Esophagus mucosa (tissue), 1 donor: ENCODE results near the gene PTS. TPM values are rescaled to one million over a fixed set of nuclear protein-coding genes. Genes with fewer than 3 reads are reported as not detected.
"Not testable (repeated sequence)": the region's sequence is repeated elsewhere in the genome, so short reads cannot be mapped to it uniquely, and the experiment has no call there.

Experiments
- ATAC-seq: fragments of 200-7000 bp; cut with Tn5 transposase; one replicate; pipeline ENCODE4 v1.9.1; 2020
- total RNA-seq: library from RNA; stranded (reverse); gene quantifications from one replicate; pipeline ENCODE4 v1.2.4, GENCODE V29; 2023
- donor health status: DM: yes; HTN: yes; CAD: no.

PTS gene
- total RNA-seq = 32.5 TPM

DNA sequence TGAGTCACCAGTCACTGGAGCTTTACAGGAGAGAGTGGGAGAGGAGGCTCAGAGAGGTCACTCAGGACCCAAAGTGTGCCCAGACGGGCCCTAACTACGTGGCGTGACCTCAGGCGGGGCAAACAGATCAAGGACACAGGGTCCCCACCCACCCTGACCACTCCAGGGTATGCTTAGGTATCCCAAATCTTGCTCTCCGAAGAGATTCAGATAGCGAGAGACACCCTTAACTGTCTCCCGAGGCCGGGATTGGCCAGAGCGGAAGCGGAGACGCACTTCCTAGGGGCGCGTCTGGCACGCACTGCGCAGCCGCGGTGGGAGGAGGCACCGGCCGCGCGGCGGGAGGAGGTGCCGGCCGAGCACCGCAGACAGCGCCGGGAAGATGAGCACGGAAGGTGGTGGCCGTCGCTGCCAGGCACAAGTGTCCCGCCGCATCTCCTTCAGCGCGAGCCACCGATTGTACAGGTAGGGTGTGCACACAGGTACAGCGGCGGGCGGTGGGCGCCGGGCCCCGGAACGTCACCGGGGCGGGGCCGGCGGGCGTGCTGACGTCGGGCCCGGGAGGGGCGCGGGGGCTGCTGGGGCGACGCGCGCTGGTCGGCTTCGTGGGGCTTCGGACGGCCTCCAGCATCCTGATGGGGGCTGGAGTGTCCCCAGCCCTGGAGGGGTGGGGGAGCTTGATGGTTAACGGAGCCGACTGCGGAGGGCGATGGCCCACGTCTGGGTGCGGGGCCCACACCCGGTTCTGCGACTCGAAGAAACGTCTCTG lies at the start of gene PTS:
TSS of gene PTS (plus strand) at position 367 of the 769 bp plus-strand sequence. CDS start at position 383, 16 bp downstream.
- ATAC-seq = peak; percentile 96

DNA sequence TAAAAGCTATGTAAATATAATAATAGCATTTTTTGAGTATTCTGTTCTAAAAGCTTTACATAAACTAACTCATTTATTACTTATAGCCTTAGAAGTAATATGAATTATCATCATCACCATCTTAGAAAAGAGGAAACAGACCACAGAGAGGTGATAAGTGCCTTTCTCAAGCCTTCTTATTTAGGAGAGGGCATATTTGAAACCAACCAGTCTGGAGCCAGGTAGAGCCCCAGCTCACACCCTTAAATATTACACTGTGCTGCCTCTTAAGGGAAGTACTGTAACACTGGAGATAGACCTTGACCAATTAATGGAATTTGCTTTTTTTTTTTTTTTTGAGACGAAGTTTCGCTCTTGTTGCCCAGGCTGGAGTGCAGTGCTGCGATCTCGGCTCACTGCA lies 48.6 kb upstream of the PTS start:
- ATAC-seq = no peak

DNA sequence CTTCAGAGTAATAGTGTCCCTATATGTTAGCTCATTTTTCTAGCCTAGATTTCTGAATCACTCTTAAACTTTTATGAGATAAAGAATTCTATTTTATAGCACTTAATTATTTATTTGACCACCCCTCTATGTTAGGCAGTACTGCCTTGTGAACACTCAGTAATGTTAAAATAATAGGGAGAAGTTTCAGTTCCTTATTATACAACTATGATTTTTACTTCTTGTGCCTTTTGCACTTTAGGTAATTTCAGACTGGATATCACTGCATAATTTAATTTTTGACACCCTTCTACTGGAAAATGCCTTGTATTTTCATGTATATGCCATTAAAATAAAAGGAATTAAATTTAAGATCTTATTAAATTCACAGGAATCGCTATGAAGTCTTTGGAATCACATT lies 47.8 kb upstream of the PTS start:
- no peak for ATAC-seq

DNA sequence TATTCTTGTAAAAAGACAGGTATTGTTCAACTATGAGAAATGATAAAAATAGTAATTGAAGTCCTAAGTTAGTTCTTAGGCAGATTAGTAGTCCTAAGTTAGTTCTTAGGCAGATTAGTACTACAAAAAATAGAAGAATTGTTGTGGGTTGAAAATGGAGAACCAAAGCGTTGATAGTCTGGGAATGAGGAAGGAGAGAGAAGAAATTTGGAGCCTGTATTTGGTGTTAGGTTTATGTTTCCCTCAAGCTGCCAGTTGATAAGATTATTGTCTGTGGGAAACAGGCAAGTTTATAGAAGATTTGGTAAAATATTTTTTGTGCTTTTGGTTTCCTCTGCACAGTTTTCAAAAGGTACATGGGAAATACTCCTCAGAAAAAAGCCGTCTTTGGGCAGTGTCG lies 47.3 kb upstream of the PTS start:
- no peak for ATAC-seq

DNA sequence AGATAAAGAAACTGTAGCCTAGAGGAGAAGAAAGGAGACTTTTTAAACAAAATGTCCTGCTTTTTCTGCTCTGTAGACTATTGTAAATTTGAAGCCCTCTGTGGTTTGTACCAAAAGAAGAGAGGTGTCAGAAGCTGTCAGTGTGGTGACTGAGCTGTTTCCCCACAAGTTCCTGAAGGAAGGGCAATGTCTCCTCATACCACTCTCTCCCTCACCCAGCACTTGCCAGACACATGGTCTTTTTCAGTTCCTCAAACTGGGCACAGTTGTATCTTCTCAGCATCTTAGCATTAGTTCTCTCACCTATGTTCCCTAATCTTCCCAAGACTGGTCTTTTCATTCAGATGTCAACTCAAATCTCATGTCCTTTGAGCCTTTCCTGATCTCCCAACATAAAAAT lies 46.6 kb upstream of the PTS start:
- no peak for ATAC-seq

DNA sequence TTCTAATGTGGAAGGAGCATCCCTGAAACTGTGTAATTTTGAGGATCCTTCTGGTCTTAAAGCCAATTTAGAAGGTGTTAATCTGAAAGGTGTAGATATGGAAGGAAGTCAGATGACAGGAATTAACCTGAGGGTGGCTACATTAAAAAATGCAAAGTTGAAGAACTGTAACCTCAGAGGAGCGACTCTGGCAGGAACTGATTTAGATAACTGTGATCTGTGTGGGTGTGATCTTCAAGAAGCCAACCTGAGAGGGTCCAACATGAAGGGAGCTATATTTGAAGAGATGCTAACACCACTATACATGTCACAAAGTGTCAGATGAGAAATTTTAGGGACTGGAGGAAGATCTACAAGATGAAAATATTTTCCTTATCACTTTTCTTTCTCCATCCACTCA lies 43.4 kb upstream of the PTS start:
- no peak for ATAC-seq

DNA sequence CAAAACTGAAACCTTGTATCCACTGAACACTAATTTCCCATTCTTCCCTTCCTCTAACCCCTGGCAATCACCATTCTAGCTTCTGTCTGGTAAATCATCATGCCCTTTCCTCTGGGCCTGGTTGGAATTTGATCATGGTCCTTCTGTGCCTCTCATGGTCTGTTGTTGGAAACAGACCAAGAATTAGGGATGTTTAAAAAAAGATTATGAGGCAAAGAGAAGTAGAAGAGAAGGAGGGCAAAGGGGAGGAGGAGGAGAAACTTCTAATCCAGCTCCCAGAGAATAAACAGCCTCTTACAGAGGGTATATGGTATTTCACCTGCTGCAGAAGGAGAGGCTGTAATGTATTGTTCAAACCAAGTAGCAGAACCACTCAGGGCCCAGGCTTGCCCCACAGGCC lies 40.3 kb upstream of the PTS start:
- no peak for ATAC-seq

DNA sequence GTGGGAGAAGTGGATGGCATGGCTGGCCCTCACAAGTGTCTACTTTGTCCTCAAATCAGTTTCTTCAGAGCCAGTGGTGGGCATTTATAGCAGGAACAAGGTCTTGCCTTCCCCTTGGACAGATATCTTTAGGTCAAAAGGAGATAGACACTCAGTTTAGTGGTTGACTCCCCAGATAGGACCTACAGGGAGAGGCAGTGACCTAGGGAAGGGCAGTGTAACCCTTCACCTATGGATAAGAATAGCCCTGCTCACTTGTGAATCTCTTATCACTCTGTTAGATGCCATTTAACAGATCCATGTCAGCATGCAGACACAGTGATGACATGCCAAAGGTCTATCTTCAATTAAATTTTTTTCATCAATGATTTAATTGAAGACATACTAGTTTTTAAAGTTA lies 39.9 kb upstream of the PTS start:
- ATAC-seq = no peak

DNA sequence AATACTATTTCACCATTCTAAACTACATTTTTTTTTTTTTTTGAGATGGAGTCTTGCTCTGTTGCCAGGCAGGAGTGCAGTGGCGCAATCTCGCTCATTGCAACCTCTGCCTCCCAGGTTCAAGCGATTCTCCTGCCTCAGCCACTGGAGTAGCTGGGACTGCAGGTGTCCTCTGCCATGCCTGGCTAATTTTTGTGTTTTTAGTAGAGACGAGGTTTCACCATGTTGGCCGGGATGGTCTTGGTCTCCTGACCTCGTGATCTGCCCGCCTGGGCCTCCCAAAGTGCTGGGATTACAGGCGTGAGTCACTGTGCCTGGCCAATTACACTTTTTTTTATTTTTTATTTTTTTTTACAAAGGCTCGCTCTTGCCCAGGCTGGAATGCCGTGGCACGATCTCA lies 31.1 kb upstream of the PTS start:
- peak; percentile 22 for ATAC-seq

DNA sequence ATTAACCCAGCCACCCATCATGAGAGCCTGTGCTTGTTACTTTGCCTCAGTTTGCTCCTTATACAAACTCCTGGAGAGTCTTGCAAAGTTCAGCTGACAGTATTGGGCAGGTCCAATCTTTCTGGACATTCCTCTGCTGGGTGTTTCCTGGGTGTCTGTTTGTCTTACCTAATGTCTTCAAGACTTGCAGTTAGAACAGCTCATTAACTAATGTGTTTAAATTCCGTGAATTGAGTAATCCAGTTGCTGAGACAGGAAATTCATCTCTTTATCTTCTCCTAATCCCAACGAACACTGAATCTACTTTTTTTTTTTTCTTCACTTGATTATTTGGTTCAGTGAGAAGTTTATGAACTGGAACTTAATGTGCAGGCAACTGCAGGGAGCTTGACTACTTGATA lies 30.3 kb upstream of the PTS start:
- ATAC-seq = peak; percentile 97

DNA sequence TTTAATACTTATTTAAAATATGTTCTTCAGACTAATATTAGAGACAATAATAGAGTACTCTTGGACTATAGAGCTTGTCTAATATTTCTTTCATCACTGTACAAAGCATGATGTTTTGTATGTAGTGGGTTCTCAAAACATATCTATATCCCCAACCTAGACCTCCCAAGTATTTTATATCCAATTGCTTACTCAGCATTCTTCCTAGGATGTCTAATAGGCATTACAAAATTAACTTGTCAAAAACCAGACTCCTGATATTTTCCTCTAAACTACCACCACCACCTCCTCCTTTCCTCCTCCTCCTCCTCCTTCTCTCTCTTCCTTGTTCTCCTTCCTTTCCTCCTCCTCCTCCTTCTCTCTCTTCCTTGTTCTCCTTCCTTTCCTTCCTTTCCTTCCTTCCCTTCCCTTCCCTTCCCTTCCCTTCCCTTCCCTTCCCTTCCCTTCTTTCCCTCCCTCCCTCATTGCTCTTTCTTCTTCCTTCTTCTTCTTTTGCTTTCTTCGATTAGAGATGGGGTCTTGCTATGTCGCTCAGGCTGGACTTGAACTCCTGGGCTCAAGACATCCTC lies 29.6 kb upstream of the PTS start:
- no peak for ATAC-seq

DNA sequence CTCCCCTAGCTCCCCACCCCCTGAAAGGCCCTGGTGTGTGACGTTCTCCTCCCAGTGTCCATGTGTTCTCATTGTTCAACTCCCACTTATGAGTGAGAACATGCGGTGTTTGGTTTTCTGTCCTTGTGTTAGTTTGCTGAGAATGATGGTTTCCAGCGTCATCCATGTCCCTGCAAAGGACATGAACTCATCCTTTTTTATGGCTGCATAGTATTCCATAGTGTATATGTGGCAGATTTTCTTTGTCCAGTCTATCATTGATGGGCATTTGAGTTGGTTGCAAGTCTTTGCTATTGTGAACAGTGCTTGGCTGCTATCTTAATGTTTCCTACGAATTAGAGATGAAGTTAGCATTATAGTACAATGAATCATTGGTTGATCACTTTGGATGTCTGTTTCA lies 27.1 kb upstream of the PTS start:
- not testable (repeated sequence) for ATAC-seq

DNA sequence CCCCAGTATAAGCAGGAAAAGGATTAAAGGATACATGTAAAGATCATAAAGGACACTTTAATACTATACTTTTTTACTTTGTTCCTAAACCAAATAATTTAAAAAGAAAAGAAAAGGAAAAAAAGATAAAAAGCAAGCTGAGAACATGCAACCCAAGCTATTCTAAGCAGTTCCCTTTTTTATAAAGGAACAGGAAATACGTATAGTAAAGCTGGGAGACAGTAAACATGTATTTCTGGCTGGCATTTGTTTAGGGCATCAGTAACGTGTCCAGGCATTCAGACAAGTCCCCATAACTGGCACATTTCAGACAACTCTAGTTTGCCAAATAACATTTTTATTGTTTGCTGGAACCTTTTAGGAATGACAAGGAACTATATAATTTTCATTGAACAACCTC lies 26.0 kb upstream of the PTS start:
- ATAC-seq = no peak

DNA sequence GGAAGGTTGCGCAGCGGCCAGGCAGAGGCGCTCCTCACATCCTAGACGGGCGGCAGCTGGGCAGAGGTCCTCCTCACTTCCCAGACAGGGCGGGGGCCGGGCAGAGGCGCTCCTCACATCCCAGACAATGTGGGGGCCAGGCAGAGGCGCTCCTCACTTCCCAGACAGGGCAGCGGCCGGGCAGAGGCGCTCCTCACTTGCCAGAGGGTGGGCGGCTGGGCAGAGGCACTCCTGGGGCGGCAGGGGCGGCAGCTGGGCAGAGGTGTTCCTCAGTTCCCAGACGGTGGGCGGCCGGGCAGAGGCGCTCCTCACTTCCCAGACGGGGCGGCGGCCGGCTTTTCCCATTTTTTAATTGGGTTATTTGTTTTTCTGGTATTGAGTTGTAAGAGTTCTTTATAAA lies 20.2 kb upstream of the PTS start:
- ATAC-seq = no peak

DNA sequence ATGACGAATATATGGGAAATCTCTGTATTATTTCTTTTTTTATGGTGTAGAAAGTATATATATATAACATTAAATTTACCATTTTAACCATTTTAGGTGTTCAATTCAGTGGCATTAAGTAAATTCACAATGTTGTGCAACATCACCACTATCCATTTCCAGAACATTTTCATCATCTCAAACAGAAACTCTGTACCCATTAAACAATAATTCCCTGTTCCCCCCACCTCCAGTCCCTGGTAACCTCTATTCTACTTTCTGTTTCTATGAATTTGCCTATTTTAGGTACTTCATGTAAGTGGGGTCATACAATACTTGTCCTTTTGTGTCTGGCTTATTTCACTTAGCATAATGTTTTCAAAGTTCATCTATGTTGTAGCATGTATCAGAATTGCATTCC lies 15.3 kb upstream of the PTS start:
- ATAC-seq = no peak

DNA sequence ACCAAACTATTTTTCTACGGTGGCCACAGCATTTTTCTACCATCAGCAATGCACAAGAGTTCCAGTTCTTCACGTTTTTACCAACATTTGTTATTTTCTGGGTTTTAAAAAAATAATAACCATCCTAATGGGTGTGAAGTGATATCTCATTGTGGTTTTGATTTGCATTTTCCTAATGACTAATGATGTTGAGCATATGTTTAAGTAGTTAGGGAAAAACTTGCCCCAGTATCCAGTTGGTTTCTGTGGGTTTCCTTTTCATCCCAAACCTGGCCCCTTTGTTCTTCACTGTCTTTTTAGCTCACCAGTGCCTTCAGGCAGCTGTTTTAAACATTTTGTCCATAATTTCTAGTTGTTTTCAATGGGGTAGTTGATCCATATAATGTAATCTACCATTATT lies 14.7 kb upstream of the PTS start:
- ATAC-seq = no peak

DNA sequence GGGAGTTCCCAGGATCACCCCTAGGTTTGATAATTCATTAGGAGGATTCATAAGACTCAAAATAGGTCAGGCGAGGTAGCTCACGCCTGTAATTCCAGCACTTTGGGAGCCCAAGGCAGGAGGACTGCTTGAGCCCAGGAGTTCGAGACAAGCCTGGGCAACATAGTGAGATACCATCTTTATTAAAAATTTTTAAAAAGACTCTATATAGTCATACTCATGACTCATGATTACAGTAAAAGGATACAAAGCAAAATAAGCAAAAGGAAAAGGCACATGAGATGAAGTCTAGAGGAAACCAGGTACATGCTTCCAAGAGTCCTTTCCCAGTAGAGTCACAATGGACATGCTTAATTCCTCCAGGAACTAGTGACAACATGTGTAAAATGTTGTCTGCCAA lies 13.9 kb upstream of the PTS start:
- ATAC-seq = peak; percentile 41

DNA sequence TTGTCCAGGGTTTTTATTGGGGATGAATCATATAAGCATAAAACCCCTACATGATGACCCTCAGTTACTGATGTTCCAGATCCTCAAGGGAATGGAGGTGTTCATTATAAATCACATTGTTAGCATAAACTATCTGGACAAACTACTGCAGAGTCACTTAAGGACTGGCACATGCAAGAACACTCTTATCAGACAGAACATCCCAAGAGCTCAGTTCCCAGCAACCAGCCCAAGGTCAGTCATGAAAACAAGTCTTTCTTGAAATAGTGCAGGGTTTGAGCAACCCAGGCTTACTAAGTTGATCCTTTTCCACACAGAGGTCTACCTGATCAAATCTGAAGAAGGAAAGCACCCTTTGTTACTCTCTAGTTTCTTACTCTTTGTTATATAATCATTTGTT lies 13.5 kb upstream of the PTS start:
- ATAC-seq = peak; percentile 84

DNA sequence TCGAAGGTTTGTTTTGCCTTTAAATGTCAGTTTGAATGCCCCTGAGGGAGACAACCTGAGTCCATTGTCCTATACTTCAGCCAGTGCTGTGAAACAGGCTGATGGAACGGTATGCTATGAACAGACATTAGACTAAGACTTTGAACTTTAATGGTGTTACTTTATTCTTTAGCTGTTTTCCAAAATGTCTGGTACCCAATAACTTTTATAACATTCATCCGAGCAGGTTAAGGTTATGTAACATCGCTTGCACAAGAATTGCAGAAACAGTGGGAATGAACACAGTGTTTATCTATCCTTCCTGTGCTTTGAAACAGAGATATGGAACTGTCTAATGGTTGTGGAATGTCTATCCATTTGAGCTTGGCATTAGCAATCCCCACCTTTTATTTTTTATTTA lies 12.5 kb upstream of the PTS start:
- no peak for ATAC-seq

DNA sequence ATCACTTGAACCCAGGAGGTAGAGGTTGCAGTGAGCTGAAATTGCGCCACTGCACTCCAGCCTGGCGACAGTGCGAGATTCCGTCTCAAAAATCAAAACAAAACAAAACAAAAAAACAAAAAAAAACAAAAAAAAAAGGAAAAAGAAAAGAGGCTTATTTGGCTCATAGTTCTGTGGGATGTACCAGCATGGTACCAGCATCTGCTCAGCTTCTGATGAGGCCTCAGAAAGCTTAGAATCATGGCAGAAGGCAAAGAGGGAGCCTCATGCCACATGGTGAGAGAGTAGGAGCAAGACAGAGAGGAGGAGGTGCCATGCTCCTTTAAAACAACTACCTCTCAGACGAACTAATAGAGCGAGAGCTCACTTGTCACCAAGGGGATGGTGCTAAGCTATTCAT lies 10.6 kb upstream of the PTS start:
- no peak for ATAC-seq

DNA sequence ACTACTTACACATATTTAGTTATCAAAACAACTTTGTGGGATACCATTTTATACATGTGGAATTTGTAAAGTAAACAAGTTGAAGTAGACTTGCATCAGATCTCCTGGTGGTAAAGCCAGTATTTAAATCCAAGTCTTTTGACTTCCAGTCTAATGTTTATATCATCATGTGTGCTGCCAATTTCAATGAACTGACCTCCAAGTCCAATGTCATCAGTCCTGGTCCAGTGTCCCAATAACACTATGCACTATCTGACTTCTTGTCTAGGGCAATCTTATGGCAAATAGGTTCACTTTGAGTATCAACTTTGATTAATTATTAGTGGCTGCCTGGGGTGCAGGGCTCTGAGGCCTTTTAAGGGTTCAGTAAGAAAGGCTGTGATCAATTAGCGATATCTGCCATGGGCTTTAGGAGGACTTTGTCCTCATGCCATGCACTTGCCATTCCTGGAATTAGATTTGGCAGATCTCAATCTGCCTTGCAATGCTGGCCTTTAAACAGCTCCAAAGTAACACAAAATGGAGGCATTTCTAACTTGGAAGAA lies 9.6 kb upstream of the PTS start:
- no peak for ATAC-seq

DNA sequence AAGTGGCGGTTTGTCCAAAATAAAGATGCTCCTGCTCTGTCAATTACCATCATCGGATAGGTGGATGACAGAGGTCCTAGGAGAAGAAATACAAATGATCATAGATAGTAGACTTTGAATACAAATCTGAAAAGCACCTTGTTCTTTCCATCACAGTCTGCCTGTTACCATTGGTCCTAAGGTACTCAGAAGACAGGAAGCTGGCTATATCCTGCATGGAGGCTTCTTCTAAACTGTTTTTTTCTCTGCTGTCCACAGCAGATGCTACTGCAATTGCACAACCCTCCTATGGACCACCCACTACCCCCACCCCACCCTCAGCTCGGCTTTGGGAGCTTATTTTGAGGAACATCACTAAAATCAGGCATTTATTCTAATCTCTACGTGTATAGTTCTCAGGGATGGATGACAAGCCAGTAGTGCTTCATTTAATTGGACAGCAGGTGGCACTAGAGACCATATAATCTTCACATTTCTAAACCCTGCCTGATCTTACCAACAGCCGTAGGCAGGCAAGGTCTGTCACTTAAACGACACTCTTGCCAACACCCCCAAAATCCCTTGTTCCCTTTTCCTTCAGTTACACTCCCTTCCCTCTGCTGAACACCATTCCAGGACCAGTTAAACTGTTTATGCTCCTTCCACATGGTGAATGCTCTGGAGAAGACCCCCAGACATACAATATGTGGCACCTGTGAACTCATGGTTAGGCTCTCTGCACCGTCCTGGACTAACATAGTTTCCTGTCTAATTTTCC lies 6.6 kb upstream of the PTS start:
- peak; percentile 86 for ATAC-seq

DNA sequence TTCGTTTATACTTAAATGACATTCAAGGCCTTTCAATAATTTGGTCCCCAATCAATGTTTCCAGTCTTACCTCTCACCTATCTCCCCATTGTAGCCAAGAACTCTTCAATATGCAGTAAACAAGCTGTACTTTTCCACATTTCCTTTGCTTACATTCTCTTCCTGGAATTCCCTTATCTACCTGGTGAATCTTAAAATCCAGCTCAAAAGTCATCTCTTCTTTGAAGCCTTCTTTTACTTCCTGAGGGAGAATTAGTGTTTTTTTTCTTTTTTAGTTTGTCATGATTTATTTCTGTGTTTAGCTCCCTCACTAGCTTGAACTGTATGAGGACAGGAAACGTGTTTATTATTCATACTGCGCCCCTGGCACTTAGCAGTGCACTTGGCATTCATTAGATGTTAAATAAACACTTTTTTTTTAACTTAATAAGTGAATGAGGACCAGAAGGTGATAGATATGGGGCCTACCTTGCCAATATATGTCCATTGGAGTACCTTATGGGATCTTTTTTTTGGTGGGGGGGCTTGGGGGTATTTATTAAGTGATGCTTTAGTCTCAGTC lies 4.9 kb upstream of the PTS start:
- ATAC-seq = no peak
